H1 (cell line): ENCODE data around the gene GRAMD1B. TPM values are rescaled to one million over a fixed set of nuclear protein-coding genes. Genes with fewer than 3 reads are reported as not detected.

Experiments used
- CTCF ChIA-PET: fragments of 300-600 bp; sonication (Branson Sonifier 250); formaldehyde crosslinking; loops from one replicate; lab custom pipeline; 2021; ENCODE audit not compliant: partially characterized antibody; lab: Charles Lee
- POLR2A ChIA-PET: fragments of 300-600 bp; sonication (Branson Sonifier 250); formaldehyde crosslinking; loops from one replicate; lab custom pipeline; 2021; ENCODE audit warnings: inconsistent platforms; ENCODE audit not compliant: partially characterized antibody; lab: Charles Lee
- DNase-seq, 2 experiments: peaks; one replicate each; pipeline versions ENCODE4 v3.0.0 to v3.0.0-alpha.2; 2010 to 2022; ENCODE audit warnings: low spot score in 2 of 2, low read depth in 1 of 2, mixed read lengths in 1 of 2
- FAIRE-seq: peaks from 2 replicates; lab custom pipeline; 2011; peaks lifted over from hg19 to GRCh38; lab: Jason Lieb, UNC
- H2AFZ ChIP-seq: 2 replicates; pipeline ENCODE4 v1.8.1; 2012; ENCODE audit warnings: low read length, inconsistent platforms
- H2AK5ac ChIP-seq: 2 replicates; pipeline ENCODE4 v1.6.1; 2013; ENCODE audit warnings: low read depth, low read length
- H2BK120ac ChIP-seq: replicated peaks from 2 replicates; pipeline ENCODE3; 2013; ENCODE audit warnings: low read depth, low read length, inconsistent platforms
- H2BK12ac ChIP-seq: 2 replicates; pipeline ENCODE4 v1.6.1; 2013; ENCODE audit warnings: low read depth, low read length
- H2BK15ac ChIP-seq: 2 replicates; pipeline ENCODE4 v1.6.1; 2013; ENCODE audit warnings: low read length
- H2BK20ac ChIP-seq: 2 replicates; pipeline ENCODE4 v1.6.1; 2013; ENCODE audit warnings: low read length
- H2BK5ac ChIP-seq: 2 replicates; pipeline ENCODE4 v1.6.1; 2013; ENCODE audit warnings: low read depth, low read length
- H3K14ac ChIP-seq: 2 replicates; pipeline ENCODE4 v1.6.1; 2013; ENCODE audit warnings: inconsistent platforms; ENCODE audit not compliant: insufficient read length
- H3K18ac ChIP-seq: 2 replicates; pipeline ENCODE4 v1.6.1; 2013; ENCODE audit warnings: low read length; ENCODE audit errors: extremely low read depth
- H3K23ac ChIP-seq: 2 replicates; pipeline ENCODE4 v1.6.1; 2013; ENCODE audit warnings: inconsistent platforms; ENCODE audit not compliant: insufficient read length
- H3K23me2 ChIP-seq: 2 replicates; pipeline ENCODE4 v1.6.1; 2013; ENCODE audit warnings: low read depth, low read length
- H3K27ac ChIP-seq: 2 replicates; pipeline ENCODE4 v1.6.1; 2011; ENCODE audit warnings: low read depth, low read length, inconsistent platforms
- H3K27me3 ChIP-seq, 4 experiments: replicated peaks in 1 of 4; 1 replicate in 1 of 4; 2 replicates in 3 of 4; pipeline versions ENCODE4 v1.6.1 to v1.8.1; 2011 to 2013; ENCODE audit warnings: low read length in 3 of 4, mild to moderate bottlenecking in 3 of 4, inconsistent platforms in 2 of 4, mixed read lengths in 2 of 4, moderate library complexity in 1 of 4; ENCODE audit not compliant: control insufficient read depth in 3 of 4, insufficient read depth in 3 of 4; ENCODE audit errors: extremely low read depth in 1 of 4
- H3K36me3 ChIP-seq, 4 experiments: 2 replicates each; pipeline versions ENCODE4 v1.6.1 to v1.8.1; 2011 to 2013; ENCODE audit warnings: mild to moderate bottlenecking in 4 of 4, low read length in 3 of 4, moderate library complexity in 2 of 4, control low read depth in 1 of 4, inconsistent platforms in 1 of 4; ENCODE audit not compliant: insufficient read depth in 4 of 4, control insufficient read depth in 2 of 4
- H3K4ac ChIP-seq: replicated peaks from 2 replicates; pipeline ENCODE3; 2013; ENCODE audit warnings: low read length, low read depth, mixed read lengths, inconsistent platforms; ENCODE audit not compliant: insufficient read length
- H3K4me1 ChIP-seq, 4 experiments: replicated peaks in 1 of 4; 1 replicate in 1 of 4; 2 replicates in 3 of 4; pipeline versions ENCODE4 v1.6.1 to v1.8.1; 2011 to 2013; ENCODE audit warnings: low read length in 3 of 4, inconsistent platforms in 2 of 4, mixed read lengths in 1 of 4; ENCODE audit not compliant: insufficient read depth in 4 of 4, control insufficient read depth in 3 of 4
- H3K4me2 ChIP-seq, 2 experiments: 2 replicates each; pipeline versions ENCODE4 v1.6.1 to v1.8.1; 2011 to 2013; ENCODE audit warnings: low read depth in 2 of 2, low read length in 2 of 2, control low read depth in 1 of 2, inconsistent platforms in 1 of 2, mild to moderate bottlenecking in 1 of 2; ENCODE audit not compliant: insufficient read depth in 1 of 2
- H3K4me3 ChIP-seq, 4 experiments: fragments of 200-600, 300-600 bp in 1 of 4; sonication (generic), shearing (Covaris generic), sonication (Bioruptor Twin) in 1 of 4; 2 replicates each; pipeline versions ENCODE4 v1.5.1 to v1.8.1; 2011 to 2016; ENCODE audit warnings: low read length in 4 of 4, low read depth in 3 of 4, control low read depth in 2 of 4, inconsistent platforms in 2 of 4, mild to moderate bottlenecking in 2 of 4, mixed read lengths in 1 of 4, moderate library complexity in 1 of 4; ENCODE audit not compliant: insufficient read depth in 2 of 4; ENCODE audit errors: extremely low read depth in 1 of 4
- H3K56ac ChIP-seq: replicated peaks from 2 replicates; pipeline ENCODE3; 2013; ENCODE audit warnings: low read depth, mild to moderate bottlenecking, mixed read lengths, low read length, inconsistent platforms; ENCODE audit not compliant: insufficient read length
- H3K79me1 ChIP-seq: 2 replicates; pipeline ENCODE4 v1.6.1; 2013; ENCODE audit warnings: low read depth, low read length, control low read depth
- H3K79me2 ChIP-seq, 2 experiments: 2 replicates each; pipeline versions ENCODE4 v1.6.1 to v1.8.1; 2012 to 2013; ENCODE audit warnings: low read length in 2 of 2, mild to moderate bottlenecking in 2 of 2, inconsistent platforms in 1 of 2; ENCODE audit not compliant: insufficient read depth in 2 of 2, control insufficient read depth in 1 of 2
- H3K9ac ChIP-seq, 4 experiments: replicated peaks in 1 of 4; 1 replicate in 1 of 4; 2 replicates in 3 of 4; pipeline versions ENCODE4 v1.6.1 to v1.8.1; 2011 to 2013; ENCODE audit warnings: low read depth in 3 of 4, low read length in 3 of 4, control low read depth in 2 of 4, mild to moderate bottlenecking in 2 of 4, moderate library complexity in 2 of 4, inconsistent platforms in 1 of 4; ENCODE audit errors: extremely low read depth in 1 of 4
- H3K9me3 ChIP-seq, 2 experiments: 2 replicates each; pipeline versions ENCODE4 v1.6.1 to v1.8.1; 2012 to 2013; ENCODE audit warnings: mild to moderate bottlenecking in 2 of 2, moderate library complexity in 2 of 2, control low read depth in 1 of 2, inconsistent platforms in 1 of 2, low read depth in 1 of 2, low read length in 1 of 2, mixed read lengths in 1 of 2; ENCODE audit not compliant: insufficient read depth in 2 of 2
- H4K20me1 ChIP-seq, 2 experiments: replicated peaks in 1 of 2; 2 replicates each; pipeline versions ENCODE3 to v1.8.1; 2011 to 2013; ENCODE audit warnings: inconsistent platforms in 2 of 2, low read length in 2 of 2, mild to moderate bottlenecking in 1 of 2; ENCODE audit not compliant: insufficient read depth in 2 of 2, control insufficient read depth in 1 of 2
- H4K5ac ChIP-seq: 2 replicates; pipeline ENCODE4 v1.6.1; 2013; ENCODE audit warnings: low read length, low read depth, mixed read lengths, inconsistent platforms; ENCODE audit not compliant: insufficient read length
- H4K8ac ChIP-seq: 2 replicates; pipeline ENCODE4 v1.8.0; 2013; ENCODE audit warnings: mild to moderate bottlenecking, moderate library complexity, low read length, inconsistent platforms; ENCODE audit not compliant: insufficient read depth; ENCODE audit errors: extremely low read depth
- H4K91ac ChIP-seq: replicated peaks from 2 replicates; pipeline ENCODE3; 2013; ENCODE audit warnings: low read length, mixed read lengths, inconsistent platforms; ENCODE audit not compliant: insufficient read length
- ATF2 ChIP-seq: IDR thresholded peaks from 2 replicates; pipeline ENCODE4 v1.6.1; 2012; ENCODE audit warnings: low read length, inconsistent platforms
- CBX8 ChIP-seq: fragments of 300-800, 300-1000 bp; sonication (generic); IDR thresholded peaks from 2 replicates; pipeline ENCODE4 v1.7.1; 2016; ENCODE audit warnings: low read depth, low read length, borderline replicate concordance
- GABPA ChIP-seq: IDR thresholded peaks from 2 replicates; pipeline ENCODE4 v1.6.1; 2011; ENCODE audit warnings: mild to moderate bottlenecking, low read length, moderate library complexity, borderline replicate concordance; ENCODE audit not compliant: insufficient read depth
- MAX ChIP-seq: IDR thresholded peaks from 2 replicates; pipeline ENCODE4 v1.6.1; 2012; ENCODE audit warnings: inconsistent platforms
- SP4 ChIP-seq: IDR thresholded peaks from 2 replicates; pipeline ENCODE4 v1.6.1; 2012; ENCODE audit warnings: low read length, inconsistent platforms
- SUZ12 ChIP-seq: fragments of 200-600 bp; sonication (generic); IDR thresholded peaks from 2 replicates; pipeline ENCODE4 v1.6.1; 2012; ENCODE audit warnings: mild to moderate bottlenecking, inconsistent platforms, low read length, moderate library complexity, mixed read lengths
- TAF1 ChIP-seq: IDR thresholded peaks from 2 replicates; pipeline ENCODE4 v1.6.1; 2011; ENCODE audit warnings: mild to moderate bottlenecking, low read depth, low read length
- TBP ChIP-seq: IDR thresholded peaks from 2 replicates; pipeline ENCODE4 v1.6.1; 2011; ENCODE audit warnings: low read depth, low read length, improper control_type of control experiment
- TEAD4 ChIP-seq: IDR thresholded peaks from 2 replicates; pipeline ENCODE4 v1.6.1; 2012; ENCODE audit warnings: low read depth, low read length, inconsistent platforms, mixed read lengths
- WGBS, 2 experiments: shearing (Covaris generic) in 1 of 2; methylation state at CpG; one replicate each; pipeline versions ENCODE4 v1.1.6 to v1.1.7; 2013 to 2015; ENCODE audit warnings: low lambda C conversion rate in 2 of 2, mixed read lengths in 2 of 2, inconsistent platforms in 1 of 2, low coverage in 1 of 2, missing lambda C conversion rate in 1 of 2; ENCODE audit not compliant: insufficient replicate concordance in 2 of 2, insufficient coverage in 1 of 2, insufficient read length in 1 of 2; ENCODE audit errors: extremely low coverage in 1 of 2, missing lambda C conversion rate in 1 of 2; 5-methylcytosine and 5-hydroxymethylcytosine counted together
- polyA plus RNA-seq, 7 experiments: library from polyadenylated mRNA; depleted of rRNA in 3 of 7; stranded (reverse) in 5 of 7; unstranded in 2 of 7; fragments of >200 nt in 5 of 7; fragments of 200-250 nt in 2 of 7; gene quantifications; 1 replicate in 5 of 7; 2 replicates in 1 of 7; 4 replicates in 1 of 7; pipeline versions ENCODE4 v1.2.1 to v1.2.3, GENCODE V29; 2011 to 2013; ENCODE audit warnings: missing spikeins in 2 of 7, mixed read lengths in 2 of 7
- total RNA-seq: library from RNA; stranded (reverse); fragmentation: NEBNext Ultra II Directional; extraction: Animal tissue kit (Norgen Biotek cat#: 25700); gene quantifications from 2 replicates; pipeline ENCODE4 v1.2.1, GENCODE V29; 2021

Gene GRAMD1B
- total and polyA plus RNA-seq, 2 of the 8 experiments (the other 6 are each of a cell fraction or from before 2014, with no cell fraction given) = 10.1 to 21.2 TPM

- CTCF ChIA-PET = interaction anchor here (1.0 to 1.3 kb wide), 2 partner anchors 14 to 83 kb away, joined by 3 to 5 read pairs; no protein-coding TSS in a partner anchor
- Histone ChIP-seq H2BK12ac (no peak overlapping the region), H2AFZ (peak overlapping the region; percentile 54; the same call in 1 of the 2 replicates), H3K79me1 (no peaks in the 10 kb centered on the region), H2BK15ac (no peak overlapping the region), H4K8ac (no peak overlapping the region), H3K18ac (no peak overlapping the region), H3K23me2 (no peaks in the 10 kb centered on the region), H4K5ac (no peak overlapping the region), H2BK5ac (no peak overlapping the region), H2BK120ac (no peak overlapping the region), H4K20me1 (no peaks in the 10 kb centered on the region), H4K91ac (no peak overlapping the region), H3K56ac (no peak overlapping the region), H2BK20ac (no peak overlapping the region), H3K27me3 (no peaks in the 10 kb centered on the region; a peak in 1 of 7 replicates), H3K9ac (no peak overlapping the region), H3K23ac (no peak overlapping the region), H3K9me3 (no peaks in the 10 kb centered on the region), H3K4me2 (no peak overlapping the region), H2AK5ac (no peak overlapping the region), H3K27ac (no peak overlapping the region), H3K36me3 (no peaks in the 10 kb centered on the region), H3K79me2 (no peaks in the 10 kb centered on the region), H3K4me1 (no peaks in the 10 kb centered on the region), H3K14ac (no peak overlapping the region), H3K4ac (no peak overlapping the region), H3K4me3 (no peak overlapping the region)
- WGBS, 2 experiments = 77% methylated on average over 6 of the region's 6 CpGs; no CpG with 5 or more reads in 1 of the 2 experiments
- POLR2A ChIA-PET = no interaction called here
- DNase-seq = no peak
- FAIRE-seq = no peak
- no peak for TF ChIP-seq MAX
- no peak for TF ChIP-seq GABPA
- TF ChIP-seq SUZ12 = no peak
- no peak for TF ChIP-seq TEAD4
- TF ChIP-seq TBP = no peak
- no peak for TF ChIP-seq SP4
- no peak for TF ChIP-seq TAF1
- no peak for TF ChIP-seq CBX8
- no peak for TF ChIP-seq ATF2
Measured at GRCh38 chr11:123393312-123393927, 36.6 kb upstream of the GRAMD1B start.
